ENCODE measurements around the gene MYO16. TPM values are rescaled to one million over a fixed set of nuclear protein-coding genes. Genes with fewer than 3 reads are reported as not detected.
"Not testable (repeated sequence)": the region's sequence is repeated elsewhere in the genome, so short reads cannot be mapped to it uniquely, and the experiment has no call there.

The MYO16 gene
- polyA plus RNA-seq, 6 donors from 2014 or later = not detected

DNA sequence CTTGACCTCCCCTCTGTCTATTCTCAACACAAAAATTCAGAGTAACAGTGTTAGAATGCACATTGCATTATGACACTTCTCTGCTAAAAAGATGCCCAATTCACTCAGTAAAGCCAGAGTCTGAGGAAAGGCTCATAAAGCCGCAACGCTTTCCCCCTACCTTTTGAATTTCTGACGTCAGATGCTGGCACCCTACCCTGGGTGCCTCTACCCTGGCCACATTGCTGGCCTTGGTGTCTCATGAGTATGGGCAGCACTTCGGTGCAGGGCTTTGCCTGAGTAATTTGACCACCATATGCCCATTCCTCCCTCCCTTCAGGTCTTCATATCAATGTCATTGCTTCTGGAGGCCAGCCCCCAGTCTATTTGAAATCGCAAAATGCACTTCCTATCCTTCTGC is 229.3 kb downstream of the MYO16 start:
- H3K4me1 Mint-ChIP-seq = no peaks in the 10 kb centered on the region
- peaks cover 0 to 7% (median 0%) of the 10 kb centered on the region in 3 donors for H3K27me3 Mint-ChIP-seq
- no peak overlapping the region for H3K27ac Mint-ChIP-seq
- ATAC-seq (ENCODE audit: low read depth in 2 of 2) = no peak
- H3K9me3 Mint-ChIP-seq = peaks cover 0 to 5% (median 2%) of the 10 kb centered on the region in 7 donors
- no peak for DNase-seq
- no peak overlapping the region for H3K4me3 Mint-ChIP-seq
- H3K36me3 Mint-ChIP-seq = no peaks in the 10 kb centered on the region

DNA sequence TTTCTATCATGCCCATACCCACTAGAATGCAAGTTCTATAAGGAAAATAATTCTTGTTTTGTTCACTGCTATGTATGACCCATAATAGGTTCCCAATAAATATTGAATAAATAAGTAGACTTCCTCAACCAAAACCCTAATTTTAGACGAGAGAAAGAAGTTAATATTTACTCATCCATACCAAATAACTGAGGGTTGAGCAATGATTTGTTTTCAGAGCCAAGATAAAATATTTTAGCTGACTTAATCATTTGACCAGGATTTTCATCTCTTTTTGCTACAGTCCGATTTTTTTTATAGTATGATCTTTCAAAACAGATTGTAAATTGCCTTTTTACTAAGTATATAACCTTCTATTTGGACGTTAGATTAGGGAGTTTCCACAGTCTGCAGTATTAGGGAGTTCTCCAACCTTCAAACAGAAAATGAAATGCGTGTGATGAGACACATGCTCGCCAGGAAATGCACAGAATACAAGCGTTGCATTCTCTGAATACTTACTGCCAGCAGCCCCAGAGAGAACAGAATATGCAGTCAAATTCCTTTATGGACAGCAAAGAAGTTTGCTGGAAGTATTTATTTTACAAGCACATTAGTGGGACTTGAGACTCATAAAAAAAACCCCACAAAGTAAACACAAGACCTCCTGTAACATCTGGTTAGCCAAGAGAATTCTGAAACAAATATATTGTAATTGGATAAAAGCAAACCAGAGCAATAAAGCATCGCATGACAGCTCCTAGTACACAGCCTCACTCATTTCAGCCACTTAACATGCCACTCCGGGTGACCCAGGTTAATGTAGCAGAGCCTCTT is 230.0 kb downstream of the MYO16 start:
- Mint-ChIP-seq H3K4me1 (no peaks in the 10 kb centered on the region), H3K27ac (no peak overlapping the region), H3K27me3 (peaks cover 0 to 7% (median 0%) of the 10 kb centered on the region in 3 donors), H3K36me3 (no peaks in the 10 kb centered on the region), H3K9me3 (peaks cover 0 to 5% (median 2%) of the 10 kb centered on the region in 7 donors), H3K4me3 (no peak overlapping the region)
- ATAC-seq (ENCODE audit: low read depth in 2 of 2) (no peak), DNase-seq (no peak)

GRCh38 chr13:108860418-108860817 is 231.0 kb downstream of the MYO16 start:
- ATAC-seq (ENCODE audit: low read depth in 2 of 2) (no peak), DNase-seq (no peak)
- peaks cover 0 to 5% (median 2%) of the 10 kb centered on the region in 7 donors for H3K9me3 Mint-ChIP-seq
- peaks cover 0 to 7% (median 0%) of the 10 kb centered on the region in 3 donors for H3K27me3 Mint-ChIP-seq
- no peak overlapping the region for H3K4me3 Mint-ChIP-seq
- no peaks in the 10 kb centered on the region for H3K4me1 Mint-ChIP-seq
- no peaks in the 10 kb centered on the region for H3K36me3 Mint-ChIP-seq
- H3K27ac Mint-ChIP-seq = no peak overlapping the region

DNA sequence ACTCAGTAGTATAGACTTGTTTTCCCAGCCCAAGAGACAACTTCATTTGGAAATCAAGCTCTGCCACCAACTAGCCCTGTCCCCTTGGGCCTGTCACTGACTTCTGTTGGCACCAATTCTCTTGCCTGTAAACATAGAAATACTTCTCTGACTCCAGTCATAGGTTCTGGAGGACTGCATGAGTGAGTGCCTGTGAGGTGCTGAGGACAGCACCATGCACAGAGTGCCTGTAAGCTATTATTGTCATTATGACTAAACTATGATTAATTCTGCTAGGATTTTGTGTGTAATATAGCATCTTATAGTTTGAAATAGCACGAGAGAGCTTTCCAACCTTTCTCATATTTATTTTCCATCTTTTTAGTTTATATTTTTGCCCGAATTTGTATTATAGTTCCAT is 247.9 kb downstream of the MYO16 start:
- Mint-ChIP-seq H3K4me1 (no peaks in the 10 kb centered on the region), H3K27me3 (peaks cover 0 to 5% (median 0%) of the 10 kb centered on the region in 3 donors), H3K4me3 (no peak overlapping the region), H3K9me3 (peaks cover 4 to 11% (median 6%) of the 10 kb centered on the region in 7 donors), H3K36me3 (peaks cover 0 to 9% of the 10 kb centered on the region in 2 donors), H3K27ac (no peak overlapping the region)
- DNase-seq = no peak
- no peak for ATAC-seq (ENCODE audit: low read depth in 2 of 2)

DNA sequence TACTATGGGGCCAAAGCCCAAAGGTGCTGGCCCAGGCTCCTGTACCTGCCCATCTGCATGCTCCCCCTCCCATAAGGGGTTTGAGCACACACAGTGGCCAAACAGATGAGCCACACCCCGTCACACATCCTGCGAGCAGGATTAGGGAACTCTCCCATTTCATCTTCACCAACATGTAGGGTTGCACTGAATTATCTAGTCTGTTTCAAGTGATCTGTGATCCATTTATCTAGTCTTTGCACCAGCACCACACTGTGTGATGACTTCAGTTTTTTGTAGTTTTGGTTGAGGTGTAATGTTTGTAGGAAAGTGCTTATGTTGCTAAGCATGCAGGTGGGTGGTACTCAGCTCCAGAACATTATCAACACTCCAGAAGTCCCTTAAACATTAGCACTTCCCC is 249.3 kb downstream of the MYO16 start:
- Mint-ChIP-seq H3K4me3 (no peak overlapping the region), H3K27me3 (peaks cover 0 to 5% (median 0%) of the 10 kb centered on the region in 3 donors), H3K27ac (no peak overlapping the region), H3K36me3 (peaks cover 0 to 9% of the 10 kb centered on the region in 2 donors), H3K4me1 (no peaks in the 10 kb centered on the region), H3K9me3 (peaks cover 4 to 11% (median 6%) of the 10 kb centered on the region in 7 donors)
- DNase-seq = no peak
- no peak for ATAC-seq (ENCODE audit: low read depth in 2 of 2)

- Mint-ChIP-seq H3K27me3 (peaks cover 0 to 19% (median 4%) of the 10 kb centered on the region in 3 donors), H3K4me1 (no peaks in the 10 kb centered on the region), H3K4me3 (no peak overlapping the region), H3K27ac (no peak overlapping the region), H3K36me3 (no peaks in the 10 kb centered on the region), H3K9me3 (no peaks in the 10 kb centered on the region)
- ATAC-seq (ENCODE audit: low read depth in 2 of 2) = no peak
- no peak for DNase-seq
These were observed 260.0 kb downstream of the MYO16 start for GRCh38 chr13:108889324-108889984.

DNA sequence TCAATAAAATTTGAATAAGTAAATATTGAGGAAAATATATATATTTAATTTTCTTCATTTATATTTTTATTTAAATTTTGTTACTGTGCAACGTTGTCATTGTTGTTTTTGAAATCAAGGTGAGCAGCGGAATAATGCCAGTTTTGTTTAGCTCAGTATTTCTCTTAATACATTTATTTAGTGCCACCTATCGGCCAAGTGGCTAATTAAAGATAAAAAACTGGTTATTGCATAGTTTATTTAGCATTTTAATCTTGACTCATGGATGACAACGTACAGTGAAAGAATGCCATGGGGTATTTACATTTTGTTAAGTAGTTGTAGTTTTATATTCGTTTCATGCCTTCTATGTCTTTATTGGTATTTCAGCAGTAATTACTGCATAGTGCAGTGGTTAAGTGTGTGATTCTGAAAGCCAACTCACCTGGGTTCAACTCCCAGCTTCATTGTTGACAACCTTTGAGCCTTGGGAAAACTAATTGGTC is 265.9 kb downstream of the MYO16 start:
- no peak overlapping the region for H3K27ac Mint-ChIP-seq
- ATAC-seq (ENCODE audit: low read depth in 2 of 2) (no peak), DNase-seq (no peak)
- H3K9me3 Mint-ChIP-seq = no peaks in the 10 kb centered on the region
- no peaks in the 10 kb centered on the region for H3K36me3 Mint-ChIP-seq
- no peak overlapping the region for H3K4me3 Mint-ChIP-seq
- H3K4me1 Mint-ChIP-seq = no peaks in the 10 kb centered on the region
- H3K27me3 Mint-ChIP-seq = peaks cover 0 to 22% (median 8%) of the 10 kb centered on the region in 3 donors

DNA sequence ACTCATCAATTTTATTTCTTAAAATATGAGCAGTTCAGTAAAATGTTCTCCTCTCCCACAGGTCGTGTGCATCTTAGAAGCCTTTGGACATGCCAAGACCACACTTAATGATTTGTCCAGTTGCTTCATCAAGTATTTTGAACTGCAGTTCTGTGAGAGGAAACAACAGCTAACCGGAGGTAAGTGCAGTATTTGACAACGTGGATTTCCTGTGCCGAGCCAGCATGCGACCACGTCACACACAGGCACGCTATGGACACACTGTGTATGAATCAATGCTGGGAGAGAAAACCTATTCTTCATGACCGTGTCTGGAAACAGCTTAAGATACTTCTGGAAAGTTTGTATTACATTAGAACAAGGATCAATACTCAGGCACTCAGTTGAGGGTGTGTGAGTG is 268.5 kb downstream of the MYO16 start:
- Mint-ChIP-seq H3K4me3 (no peak overlapping the region), H3K9me3 (peaks cover 0 to 7% (median 0%) of the 10 kb centered on the region in 7 donors), H3K27ac (no peak overlapping the region), H3K36me3 (no peaks in the 10 kb centered on the region), H3K4me1 (no peaks in the 10 kb centered on the region), H3K27me3 (peaks cover 8 to 29% (median 12%) of the 10 kb centered on the region in 3 donors)
- ATAC-seq (ENCODE audit: low read depth in 2 of 2) (no peak), DNase-seq (no peak)

GRCh38 chr13:108902405-108903155 is 273.2 kb downstream of the MYO16 start:
- Mint-ChIP-seq H3K4me1 (no peaks in the 10 kb centered on the region), H3K27me3 (peaks cover 6 to 8% (median 8%) of the 10 kb centered on the region in 3 donors), H3K36me3 (no peaks in the 10 kb centered on the region), H3K9me3 (peaks cover 0 to 7% (median 0%) of the 10 kb centered on the region in 7 donors), H3K4me3 (no peak overlapping the region), H3K27ac (peak overlapping the region in 1 of 6 donors; percentile 59)
- DNase-seq (no peak), ATAC-seq (ENCODE audit: low read depth in 2 of 2) (no peak)

- DNase-seq (no peak), ATAC-seq (ENCODE audit: low read depth in 2 of 2) (no peak)
- Mint-ChIP-seq H3K27me3 (peaks cover 5 to 8% (median 8%) of the 10 kb centered on the region in 3 donors), H3K9me3 (peaks cover 0 to 7% (median 0%) of the 10 kb centered on the region in 7 donors), H3K27ac (no peak overlapping the region), H3K4me3 (no peak overlapping the region), H3K4me1 (no peaks in the 10 kb centered on the region), H3K36me3 (no peaks in the 10 kb centered on the region)
These were observed 274.2 kb downstream of the MYO16 start for GRCh38 chr13:108903613-108904012.

- H3K36me3 Mint-ChIP-seq = no peaks in the 10 kb centered on the region
- no peak for DNase-seq
- peaks cover 12 to 16% (median 13%) of the 10 kb centered on the region in 3 donors for H3K4me1 Mint-ChIP-seq
- peak overlapping the region in 1 of 6 donors; percentile 23 for H3K27ac Mint-ChIP-seq
- ATAC-seq (ENCODE audit: low read depth in 2 of 2) = no peak
- H3K27me3 Mint-ChIP-seq = peaks cover 0 to 21% (median 13%) of the 10 kb centered on the region in 3 donors
- H3K9me3 Mint-ChIP-seq = peaks cover 0 to 2% (median 0%) of the 10 kb centered on the region in 7 donors
- no peak overlapping the region for H3K4me3 Mint-ChIP-seq
These were observed 282.4 kb downstream of the MYO16 start for GRCh38 chr13:108911807-108912206.

GRCh38 chr13:108913731-108914130 is 284.3 kb downstream of the MYO16 start:
- peaks cover 0 to 21% (median 13%) of the 10 kb centered on the region in 3 donors for H3K27me3 Mint-ChIP-seq
- not testable (repeated sequence) for H3K4me3 Mint-ChIP-seq; H3K9me3 Mint-ChIP-seq; H3K36me3 Mint-ChIP-seq; H3K27ac Mint-ChIP-seq; ATAC-seq (ENCODE audit: low read depth in 2 of 2); DNase-seq
- H3K4me1 Mint-ChIP-seq = peaks cover 12 to 16% (median 13%) of the 10 kb centered on the region in 3 donors

DNA sequence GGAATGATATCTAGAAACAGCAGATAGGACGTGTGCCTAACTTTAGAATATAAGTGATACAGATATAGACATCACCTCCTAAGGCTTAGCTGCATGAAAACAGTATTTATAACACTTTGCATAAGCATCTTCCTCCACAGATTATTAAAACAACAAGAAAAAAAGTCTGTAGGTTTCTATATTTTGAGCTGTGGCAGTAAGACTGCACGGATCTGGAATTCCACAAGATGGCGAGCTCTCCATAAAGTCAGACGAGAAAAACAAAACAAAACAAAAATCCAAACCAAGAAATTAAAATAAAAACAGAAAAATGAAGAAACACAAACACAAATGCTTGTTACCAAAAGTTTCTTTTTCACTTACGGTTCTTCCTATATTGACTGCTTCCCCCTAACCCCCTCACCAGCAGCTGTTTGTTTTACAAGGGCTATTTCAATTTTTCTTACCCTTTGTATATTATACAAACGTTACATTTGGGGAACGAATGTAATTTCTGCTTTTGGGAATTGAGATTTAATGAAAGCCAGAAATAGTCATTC is 285.8 kb downstream of the MYO16 start:
- peak overlapping the region in 4 of 8 donors; percentile 7 to 35 (median 32) for H3K4me3 Mint-ChIP-seq
- H3K27ac Mint-ChIP-seq = peak overlapping the region in 2 of 6 donors; percentile 13 to 51

More for the DNA sequence above, 285.8 kb downstream of the MYO16 start:
- DNase-seq (no peak), ATAC-seq (ENCODE audit: low read depth in 2 of 2) (no peak)
- Mint-ChIP-seq H3K9me3 (no peaks in the 10 kb centered on the region), H3K27me3 (peaks cover 0 to 21% (median 13%) of the 10 kb centered on the region in 3 donors), H3K4me1 (peaks cover 12 to 16% (median 13%) of the 10 kb centered on the region in 3 donors), H3K36me3 (no peaks in the 10 kb centered on the region)

Measured in naive B cell (primary cell).